PC-9 (cell line): ENCODE results near the gene ABAT.

Experiments
- EZH2 ChIP-seq: fragments of 200-600 bp; sonication (generic); IDR thresholded peaks from 2 replicates; pipeline ENCODE4 v1.8.0; 2017; ENCODE audit warnings: antibody characterized with exemption, low read depth
- TF ChIP-seq, protein P1 (sequence below): fragments of 200-600 bp; sonication (generic); conservative IDR thresholded peaks from 2 replicates; pipeline ENCODE4 v1.6.1; 2017; ENCODE audit warnings: mixed run types, antibody characterized with exemption, mild to moderate bottlenecking, moderate library complexity

DNA sequence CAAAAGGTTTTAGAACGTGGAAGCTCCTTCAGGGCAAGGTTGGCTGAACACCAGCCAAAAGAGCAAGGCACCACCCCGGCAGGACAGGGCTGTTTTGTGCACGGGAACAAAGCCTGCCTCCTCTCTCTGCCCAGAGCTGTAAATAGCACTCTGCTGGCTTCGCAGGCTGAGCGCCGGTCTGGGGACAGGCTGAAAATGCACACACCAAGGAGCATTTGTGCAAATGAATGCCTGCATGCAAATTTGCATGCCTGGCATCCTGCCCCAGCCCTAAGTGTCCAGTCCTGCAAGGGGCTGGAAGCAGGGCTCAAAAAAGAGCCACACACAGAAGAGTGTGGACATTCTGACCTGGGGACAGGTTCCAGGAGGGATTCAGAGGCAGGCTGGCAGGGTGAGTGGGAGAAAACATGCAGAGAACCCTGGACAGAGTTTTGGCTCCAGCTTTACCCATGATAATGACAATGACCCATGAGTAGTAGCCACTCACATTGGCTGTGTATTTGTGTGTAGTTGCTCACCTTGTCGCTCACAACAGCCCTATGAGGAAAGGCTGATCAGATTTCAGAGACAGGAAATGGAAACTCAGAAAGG is 11.7 kb downstream of the ABAT start:
- TF ChIP-seq, protein P1, sequence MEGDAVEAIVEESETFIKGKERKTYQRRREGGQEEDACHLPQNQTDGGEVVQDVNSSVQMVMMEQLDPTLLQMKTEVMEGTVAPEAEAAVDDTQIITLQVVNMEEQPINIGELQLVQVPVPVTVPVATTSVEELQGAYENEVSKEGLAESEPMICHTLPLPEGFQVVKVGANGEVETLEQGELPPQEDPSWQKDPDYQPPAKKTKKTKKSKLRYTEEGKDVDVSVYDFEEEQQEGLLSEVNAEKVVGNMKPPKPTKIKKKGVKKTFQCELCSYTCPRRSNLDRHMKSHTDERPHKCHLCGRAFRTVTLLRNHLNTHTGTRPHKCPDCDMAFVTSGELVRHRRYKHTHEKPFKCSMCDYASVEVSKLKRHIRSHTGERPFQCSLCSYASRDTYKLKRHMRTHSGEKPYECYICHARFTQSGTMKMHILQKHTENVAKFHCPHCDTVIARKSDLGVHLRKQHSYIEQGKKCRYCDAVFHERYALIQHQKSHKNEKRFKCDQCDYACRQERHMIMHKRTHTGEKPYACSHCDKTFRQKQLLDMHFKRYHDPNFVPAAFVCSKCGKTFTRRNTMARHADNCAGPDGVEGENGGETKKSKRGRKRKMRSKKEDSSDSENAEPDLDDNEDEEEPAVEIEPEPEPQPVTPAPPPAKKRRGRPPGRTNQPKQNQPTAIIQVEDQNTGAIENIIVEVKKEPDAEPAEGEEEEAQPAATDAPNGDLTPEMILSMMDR = no peak
- no peak for TF ChIP-seq EZH2
